Measurements from ENCODE around the gene STRA6. TPM values are rescaled to one million over a fixed set of nuclear protein-coding genes. Genes with fewer than 3 reads are reported as not detected.

The STRA6 gene
- total and polyA plus RNA-seq, 3 donors from 2014 or later, result 4.1 to 14.1 (median 9.3) TPM

DNA sequence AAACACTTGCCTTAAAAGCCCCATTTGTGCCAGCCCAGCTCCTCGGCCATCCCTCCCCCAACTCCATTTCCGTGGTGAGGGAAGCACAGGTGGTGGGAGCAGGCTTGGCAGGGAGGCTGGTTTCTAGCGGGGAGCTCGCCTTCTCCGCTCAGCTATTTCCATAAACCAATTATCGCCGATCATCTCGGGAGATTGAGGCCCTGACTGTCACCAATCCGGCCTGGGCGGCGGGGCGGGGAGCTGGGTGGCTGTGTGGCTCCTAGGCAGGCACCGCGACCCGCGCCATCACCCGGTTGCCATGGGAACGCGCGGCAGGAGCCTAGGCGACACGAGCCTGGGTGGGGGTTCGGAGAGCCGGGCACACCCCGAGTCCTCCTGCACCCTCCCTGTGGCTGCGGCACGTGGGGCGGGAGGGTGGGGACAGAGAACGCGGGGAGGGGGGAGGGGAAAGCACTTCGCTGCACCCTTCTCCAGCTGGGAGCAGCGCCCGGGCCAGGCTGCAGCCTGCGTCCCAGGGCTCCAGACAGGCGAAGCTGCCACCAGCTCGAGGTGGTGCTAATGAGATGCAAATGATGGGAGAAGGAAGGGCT is 42.9 kb upstream of the STRA6 start:
- WGBS, 2 donors, result 2 to 12% methylated on average over 24 to 36 of the region's 36 CpGs
- TF ChIP-seq, protein P1, sequence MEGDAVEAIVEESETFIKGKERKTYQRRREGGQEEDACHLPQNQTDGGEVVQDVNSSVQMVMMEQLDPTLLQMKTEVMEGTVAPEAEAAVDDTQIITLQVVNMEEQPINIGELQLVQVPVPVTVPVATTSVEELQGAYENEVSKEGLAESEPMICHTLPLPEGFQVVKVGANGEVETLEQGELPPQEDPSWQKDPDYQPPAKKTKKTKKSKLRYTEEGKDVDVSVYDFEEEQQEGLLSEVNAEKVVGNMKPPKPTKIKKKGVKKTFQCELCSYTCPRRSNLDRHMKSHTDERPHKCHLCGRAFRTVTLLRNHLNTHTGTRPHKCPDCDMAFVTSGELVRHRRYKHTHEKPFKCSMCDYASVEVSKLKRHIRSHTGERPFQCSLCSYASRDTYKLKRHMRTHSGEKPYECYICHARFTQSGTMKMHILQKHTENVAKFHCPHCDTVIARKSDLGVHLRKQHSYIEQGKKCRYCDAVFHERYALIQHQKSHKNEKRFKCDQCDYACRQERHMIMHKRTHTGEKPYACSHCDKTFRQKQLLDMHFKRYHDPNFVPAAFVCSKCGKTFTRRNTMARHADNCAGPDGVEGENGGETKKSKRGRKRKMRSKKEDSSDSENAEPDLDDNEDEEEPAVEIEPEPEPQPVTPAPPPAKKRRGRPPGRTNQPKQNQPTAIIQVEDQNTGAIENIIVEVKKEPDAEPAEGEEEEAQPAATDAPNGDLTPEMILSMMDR (IDR thresholded peaks at IDR 0.05), result no peak
- no peak for TF ChIP-seq POLR2A (IDR thresholded peaks at IDR 0.05)
- H3K27me3 ChIP-seq, result no peaks in the 10 kb centered on the region
- intact Hi-C loops (cut with DNase I; ENCODE audit: low total_unique reads), result no loop called here
- H3K36me3 ChIP-seq (ENCODE audit: low read depth, missing control alignments), result no peaks in the 10 kb centered on the region
- peak; percentile 36 for DNase-seq
- no peak overlapping the region for H3K4me3 ChIP-seq
- H3K4me1 ChIP-seq, result peaks cover 13% of the 10 kb centered on the region
- no peak overlapping the region for H3K27ac ChIP-seq
- H3K9me3 ChIP-seq, result no peaks in the 10 kb centered on the region

DNA sequence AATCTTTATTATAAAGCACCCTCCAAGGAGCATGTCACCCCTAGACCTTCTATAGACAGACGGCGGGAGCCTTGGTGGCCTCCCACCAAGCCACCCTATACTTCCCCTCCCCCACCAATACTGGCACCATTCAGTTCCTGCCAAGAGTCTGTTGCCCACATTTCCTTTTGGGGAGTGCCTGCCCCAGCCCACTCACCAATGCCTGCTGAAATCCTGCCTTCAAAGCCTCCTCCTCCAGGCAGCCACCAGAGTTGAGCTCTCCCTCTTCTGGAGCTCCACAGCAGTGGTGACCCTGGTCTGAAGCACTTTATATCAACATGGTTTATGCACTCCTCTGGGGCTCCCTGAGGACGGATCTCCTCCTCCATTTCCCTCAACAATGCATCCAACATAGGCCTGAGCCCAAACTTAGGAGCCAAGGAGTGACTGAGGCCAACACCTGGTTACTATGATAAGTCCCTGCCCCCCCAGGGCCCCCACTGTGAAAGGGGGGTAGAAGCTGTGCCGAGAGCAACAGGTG is 42.3 kb upstream of the STRA6 start:
- Histone ChIP-seq H3K4me1 (peaks cover 17% of the 10 kb centered on the region), H3K9me3 (no peaks in the 10 kb centered on the region), H3K36me3 (ENCODE audit: low read depth, missing control alignments) (no peaks in the 10 kb centered on the region), H3K4me3 (no peak overlapping the region), H3K27ac (no peak overlapping the region), H3K27me3 (no peaks in the 10 kb centered on the region)
- TF ChIP-seq, protein P1 (IDR thresholded peaks at IDR 0.05), result no peak
- TF ChIP-seq POLR2A (IDR thresholded peaks at IDR 0.05), result no peak
- DNase-seq, result no peak
- intact Hi-C loops (cut with DNase I; ENCODE audit: low total_unique reads), result no loop called here
- 59 to 62% methylated on average over 4 of the region's 4 CpGs for WGBS, 2 donors

DNA sequence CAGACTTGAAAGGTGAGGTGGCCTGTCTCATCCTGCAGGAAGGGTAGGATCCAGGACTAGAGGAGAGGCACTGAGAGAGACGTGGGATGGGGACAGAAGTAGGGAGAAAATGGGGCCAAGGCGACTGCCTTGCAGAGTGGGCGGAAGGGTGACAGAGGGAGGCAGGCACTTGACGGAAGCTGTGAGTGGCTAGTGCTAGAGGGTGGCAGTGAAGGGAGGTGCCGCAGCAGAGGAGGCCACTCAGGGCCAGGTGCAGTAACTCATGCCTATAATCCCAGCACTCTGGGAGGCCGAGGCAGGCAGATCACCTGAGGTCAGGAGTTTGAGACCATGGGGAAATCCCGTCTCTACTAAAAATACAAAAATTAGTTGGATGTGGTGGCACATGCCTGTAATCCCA is 40.8 kb upstream of the STRA6 start:
- intact Hi-C loops (cut with DNase I; ENCODE audit: low total_unique reads), result no loop called here
- TF ChIP-seq POLR2A (IDR thresholded peaks at IDR 0.05), result no peak
- TF ChIP-seq, protein P1 (IDR thresholded peaks at IDR 0.05), result no peak
- H3K4me1 ChIP-seq, result peaks cover 17% of the 10 kb centered on the region
- no peaks in the 10 kb centered on the region for H3K36me3 ChIP-seq (ENCODE audit: low read depth, missing control alignments)
- no peaks in the 10 kb centered on the region for H3K9me3 ChIP-seq
- WGBS, 2 donors, result 67 to 82% methylated on average over 7 of the region's 7 CpGs
- no peaks in the 10 kb centered on the region for H3K27me3 ChIP-seq
- no peak overlapping the region for H3K27ac ChIP-seq
- H3K4me3 ChIP-seq, result no peak overlapping the region
- no peak for DNase-seq

DNA sequence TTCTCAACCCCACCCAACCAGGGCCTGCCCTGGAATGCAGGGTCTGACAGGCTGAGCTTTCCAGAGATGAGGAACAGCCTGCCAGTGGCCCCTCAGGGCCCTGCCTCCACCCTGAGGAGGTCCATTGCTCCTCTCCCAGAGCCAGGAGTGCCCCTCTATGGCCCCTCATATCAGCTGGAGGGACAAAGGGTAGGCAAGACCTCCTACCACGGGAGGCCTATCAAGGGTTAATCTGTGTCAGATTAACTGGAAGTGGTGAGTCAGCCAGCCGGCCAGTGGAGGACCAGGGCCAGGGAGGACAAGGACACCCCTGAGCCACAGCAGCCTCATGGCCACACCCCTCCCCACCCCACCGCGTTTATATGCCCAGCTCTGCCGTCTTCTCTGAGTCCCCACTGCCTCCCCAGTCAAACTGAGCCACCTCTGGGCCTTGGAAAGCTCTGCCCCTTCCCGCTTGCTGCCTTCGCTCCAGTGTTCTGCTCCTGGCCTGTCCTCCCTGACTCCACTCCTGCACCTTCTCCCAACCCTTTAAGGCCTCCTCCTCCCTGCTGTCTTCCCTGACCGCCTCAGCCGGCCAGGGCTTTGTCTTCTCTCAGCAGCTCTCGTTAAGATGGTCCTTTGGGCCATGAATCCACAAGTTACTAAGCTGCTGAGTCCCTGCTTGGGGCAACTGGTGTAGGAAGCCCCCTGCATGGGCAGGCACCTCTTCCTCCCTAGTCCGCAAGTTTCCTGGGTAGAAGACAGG is 40.0 kb upstream of the STRA6 start:
- H3K4me3 ChIP-seq, result no peak overlapping the region
- no peaks in the 10 kb centered on the region for H3K36me3 ChIP-seq (ENCODE audit: low read depth, missing control alignments)
- H3K27me3 ChIP-seq, result no peaks in the 10 kb centered on the region
- no peak for DNase-seq
- 58 to 69% methylated on average over 11 of the region's 11 CpGs for WGBS, 2 donors
- no peaks in the 10 kb centered on the region for H3K9me3 ChIP-seq
- H3K4me1 ChIP-seq, result peaks cover 17% of the 10 kb centered on the region
- intact Hi-C loops (cut with DNase I; ENCODE audit: low total_unique reads), result no loop called here
- TF ChIP-seq POLR2A (IDR thresholded peaks at IDR 0.05), result no peak
- TF ChIP-seq, protein P1 (IDR thresholded peaks at IDR 0.05), result no peak
- no peak overlapping the region for H3K27ac ChIP-seq
